ENCODE results near the gene CUX1. TPM values are rescaled to one million over a fixed set of nuclear protein-coding genes. Genes with fewer than 3 reads are reported as not detected.

The CUX1 gene
- total RNA-seq, 4 donors from 2014 or later = 93.8 to 156 (median 112) TPM

GRCh38 chr7:101899616-101900015, 82.2 kb downstream of the CUX1 start:
- no peak overlapping the region for H3K4me3 ChIP-seq (replicated peaks in 1 of 3)
- no peaks in the 10 kb centered on the region for H3K36me3 ChIP-seq
- 28 to 56% methylated on average over 7 of the region's 7 CpGs for WGBS, 2 donors
- H3K27ac ChIP-seq = peak overlapping the region; percentile 75 to 84 (median 75)
- no peaks in the 10 kb centered on the region for H3K9me3 ChIP-seq
- peaks cover 38 to 43% of the 10 kb centered on the region in 2 donors for H3K4me1 ChIP-seq
- no peak for TF ChIP-seq CTCF (IDR thresholded peaks at IDR 0.05)
- no peak for TF ChIP-seq POLR2A (IDR thresholded peaks at IDR 0.05)
- no peaks in the 10 kb centered on the region for H3K27me3 ChIP-seq
- peak; percentile 55 to 67 for DNase-seq
- intact Hi-C loops (cut with DNase I) = no loop called here

- H3K36me3 ChIP-seq = no peaks in the 10 kb centered on the region
- no peak for TF ChIP-seq POLR2A (IDR thresholded peaks at IDR 0.05)
- peak in 4 of 6 experiments; percentile 35 to 70 (median 41) for TF ChIP-seq CTCF (IDR thresholded peaks at IDR 0.05)
- no peaks in the 10 kb centered on the region for H3K9me3 ChIP-seq
- no peak overlapping the region for H3K4me3 ChIP-seq (replicated peaks in 1 of 3)
- intact Hi-C loops (cut with DNase I) = no loop called here
- H3K27ac ChIP-seq = peak overlapping the region; percentile 75 to 84 (median 75)
- no peaks in the 10 kb centered on the region for H3K27me3 ChIP-seq
- DNase-seq = peak; percentile 88 to 89
- WGBS, 2 donors = 44 to 54% methylated on average over 18 of the region's 18 CpGs
- H3K4me1 ChIP-seq = peaks cover 38 to 43% of the 10 kb centered on the region in 2 donors
Measured at GRCh38 chr7:101900103-101900502, 82.7 kb downstream of the CUX1 start.

- Histone ChIP-seq H3K27me3 (no peaks in the 10 kb centered on the region), H3K4me1 (peaks cover 38 to 43% of the 10 kb centered on the region in 2 donors), H3K27ac (no peak overlapping the region), H3K9me3 (no peaks in the 10 kb centered on the region), H3K4me3 (replicated peaks in 1 of 3) (no peak overlapping the region), H3K36me3 (no peaks in the 10 kb centered on the region)
- TF ChIP-seq CTCF (IDR thresholded peaks at IDR 0.05) = no peak
- TF ChIP-seq POLR2A (IDR thresholded peaks at IDR 0.05) = no peak
- WGBS, 2 donors = 81 to 82% methylated on average over 20 of the region's 20 CpGs
- intact Hi-C loops (cut with DNase I) = no loop called here
- DNase-seq = no peak
Measured at GRCh38 chr7:101901661-101902491, 84.5 kb downstream of the CUX1 start.

- WGBS, 2 donors = 88% methylated on average over 18 of the region's 18 CpGs
- Histone ChIP-seq H3K27ac (no peak overlapping the region), H3K9me3 (no peaks in the 10 kb centered on the region), H3K27me3 (no peaks in the 10 kb centered on the region), H3K4me1 (peaks cover 28 to 35% of the 10 kb centered on the region in 2 donors), H3K36me3 (no peaks in the 10 kb centered on the region), H3K4me3 (replicated peaks in 1 of 3) (no peak overlapping the region)
- TF ChIP-seq CTCF (IDR thresholded peaks at IDR 0.05) (no peak), POLR2A (IDR thresholded peaks at IDR 0.05) (no peak)
- intact Hi-C loops (cut with DNase I) = no loop called here
- no peak for DNase-seq
Measured at GRCh38 chr7:101902680-101903514, 85.5 kb downstream of the CUX1 start.
